Loucy (cell line): ENCODE data around the gene GUCY1A1.

Experiments used
- EZH2phosphoT487 ChIP-seq: fragments of 200-600 bp; IDR thresholded peaks from 2 replicates; pipeline ENCODE4 v1.6.1; 2018; ENCODE audit warnings: antibody characterized with exemption, mild to moderate bottlenecking, moderate library complexity, borderline replicate concordance
- TF ChIP-seq, protein P1 (sequence below): fragments of 200-600 bp; sonication (generic); conservative IDR thresholded peaks from 2 replicates; pipeline ENCODE4 v1.5.1; 2014; ENCODE audit warnings: mild to moderate bottlenecking, antibody characterized with exemption, low read length

DNA sequence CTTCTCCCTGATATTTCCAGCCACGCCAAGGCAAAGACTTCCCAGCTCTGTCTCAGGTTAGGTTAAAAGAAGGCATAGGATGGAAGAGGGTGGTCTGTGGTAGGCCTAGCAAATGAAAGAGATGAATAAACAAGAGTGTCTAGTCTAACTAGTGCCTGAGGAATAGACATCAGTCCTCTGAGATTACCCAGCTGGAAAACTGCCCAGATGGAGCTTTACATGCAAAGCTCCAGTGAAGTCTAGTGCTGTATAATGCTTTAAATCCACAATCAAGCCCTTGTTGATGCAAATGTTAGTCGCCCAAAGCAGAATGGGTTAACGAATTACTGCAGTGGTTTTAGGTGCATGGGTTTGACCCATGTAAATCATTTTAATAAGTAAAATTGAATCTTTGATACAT, 67.4 kb downstream of the GUCY1A1 start:
- TF ChIP-seq, protein P1, sequence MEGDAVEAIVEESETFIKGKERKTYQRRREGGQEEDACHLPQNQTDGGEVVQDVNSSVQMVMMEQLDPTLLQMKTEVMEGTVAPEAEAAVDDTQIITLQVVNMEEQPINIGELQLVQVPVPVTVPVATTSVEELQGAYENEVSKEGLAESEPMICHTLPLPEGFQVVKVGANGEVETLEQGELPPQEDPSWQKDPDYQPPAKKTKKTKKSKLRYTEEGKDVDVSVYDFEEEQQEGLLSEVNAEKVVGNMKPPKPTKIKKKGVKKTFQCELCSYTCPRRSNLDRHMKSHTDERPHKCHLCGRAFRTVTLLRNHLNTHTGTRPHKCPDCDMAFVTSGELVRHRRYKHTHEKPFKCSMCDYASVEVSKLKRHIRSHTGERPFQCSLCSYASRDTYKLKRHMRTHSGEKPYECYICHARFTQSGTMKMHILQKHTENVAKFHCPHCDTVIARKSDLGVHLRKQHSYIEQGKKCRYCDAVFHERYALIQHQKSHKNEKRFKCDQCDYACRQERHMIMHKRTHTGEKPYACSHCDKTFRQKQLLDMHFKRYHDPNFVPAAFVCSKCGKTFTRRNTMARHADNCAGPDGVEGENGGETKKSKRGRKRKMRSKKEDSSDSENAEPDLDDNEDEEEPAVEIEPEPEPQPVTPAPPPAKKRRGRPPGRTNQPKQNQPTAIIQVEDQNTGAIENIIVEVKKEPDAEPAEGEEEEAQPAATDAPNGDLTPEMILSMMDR, result no peak
- no peak for TF ChIP-seq EZH2phosphoT487
